GM23338 (cell line): ENCODE data around the gene RGS17. TPM values are rescaled to one million over a fixed set of nuclear protein-coding genes. Genes with fewer than 3 reads are reported as not detected.

Source experiments
- ATAC-seq: fragments of 200-7000 bp; cut with Tn5 transposase; 3 replicates; pipeline ENCODE4 v1.9.1; 2020
- DNase-seq: peaks from one replicate; pipeline ENCODE4 v3.0.0-alpha.2; 2015; ENCODE audit warnings: low spot score
- H2AFZ ChIP-seq: fragments of 200-600 bp; sonication (generic); 2 replicates; pipeline ENCODE4 v1.8.0; 2016; ENCODE audit warnings: antibody characterized with exemption, mild to moderate bottlenecking, moderate library complexity
- H3F3A ChIP-seq: fragments of 200-600 bp; sonication (generic); replicated peaks from 2 replicates; pipeline ENCODE4 v1.8.0; 2017; ENCODE audit warnings: antibody characterized with exemption, mixed run types, low read depth
- H3K27ac ChIP-seq: fragments of 200-600 bp; sonication (generic); 2 replicates; pipeline ENCODE4 v1.6.1; 2016; ENCODE audit warnings: low read depth
- H3K27me3 ChIP-seq: fragments of 200-600 bp; sonication (generic); 2 replicates; pipeline ENCODE4 v1.8.0; 2016; ENCODE audit warnings: mild to moderate bottlenecking, mixed run types, moderate library complexity; ENCODE audit not compliant: insufficient read depth
- H3K36me3 ChIP-seq: fragments of 200-600 bp; sonication (generic); 2 replicates; pipeline ENCODE4 v1.8.0; 2016; ENCODE audit warnings: mild to moderate bottlenecking; ENCODE audit not compliant: insufficient read depth
- H3K4me1 ChIP-seq: fragments of 200-600 bp; sonication (generic); 2 replicates; pipeline ENCODE4 v1.8.0; 2016; ENCODE audit warnings: mild to moderate bottlenecking, moderate library complexity; ENCODE audit not compliant: insufficient read depth
- H3K4me2 ChIP-seq: fragments of 200-600 bp; sonication (generic); 2 replicates; pipeline ENCODE4 v1.7.1; 2017; ENCODE audit warnings: mixed run types
- H3K4me3 ChIP-seq: fragments of 200-600 bp; sonication (generic); 2 replicates; pipeline ENCODE4 v1.6.1; 2016; ENCODE audit warnings: mixed run types
- H3K79me2 ChIP-seq: fragments of 200-600 bp; sonication (generic); replicated peaks from 2 replicates; pipeline ENCODE4 v1.8.0; 2017; ENCODE audit warnings: mild to moderate bottlenecking; ENCODE audit not compliant: insufficient read depth
- H3K9me2 ChIP-seq: fragments of 200-600 bp; sonication (generic); 2 replicates; pipeline ENCODE4 v1.8.0; 2017; ENCODE audit not compliant: insufficient read depth
- H4K20me1 ChIP-seq: fragments of 200-600 bp; sonication (generic); replicated peaks from 2 replicates; pipeline ENCODE4 v1.8.0; 2017; ENCODE audit warnings: mild to moderate bottlenecking; ENCODE audit not compliant: insufficient read depth
- H3K27ac Mint-ChIP-seq: 2 replicates; pipeline ENCODE4 v1.8.0; 2020; ENCODE audit warnings: inconsistent platforms, mild to moderate bottlenecking, moderate library complexity, mixed read lengths
- H3K27me3 Mint-ChIP-seq: 3 replicates; pipeline ENCODE4 v1.8.0; 2022; ENCODE audit warnings: low read depth, mild to moderate bottlenecking, moderate library complexity, mixed read lengths, inconsistent platforms; ENCODE audit not compliant: insufficient read depth, poor library complexity
- H3K36me3 Mint-ChIP-seq: 3 replicates; pipeline ENCODE4 v1.8.0; 2021; ENCODE audit warnings: low read depth, mild to moderate bottlenecking, inconsistent platforms, moderate library complexity, mixed read lengths
- H3K4me1 Mint-ChIP-seq: 3 replicates; pipeline ENCODE4 v1.8.0; 2020; ENCODE audit warnings: mild to moderate bottlenecking, inconsistent platforms, mixed read lengths
- H3K4me3 Mint-ChIP-seq: 3 replicates; pipeline ENCODE4 v1.8.0; 2021; ENCODE audit warnings: moderate library complexity, mild to moderate bottlenecking, inconsistent platforms, mixed read lengths
- H3K9me3 Mint-ChIP-seq: 3 replicates; pipeline ENCODE4 v1.8.0; 2020; ENCODE audit warnings: moderate library complexity, mild to moderate bottlenecking, inconsistent platforms, mixed read lengths
- CREB1 ChIP-seq: fragments of 250-450 bp; sonication (Bioruptor Pico); IDR thresholded peaks from 2 replicates; pipeline ENCODE4 v1.5.0; 2020; ENCODE audit warnings: low read depth, mild to moderate bottlenecking, moderate library complexity
- CTCF ChIP-seq, 2 experiments: fragments of 200-600 bp in 1 of 2; sonication (generic) in 1 of 2; conservative IDR thresholded peaks; 2 replicates each; pipeline versions ENCODE4 v1.5.1 to v1.6.1; 2016 to 2017; ENCODE audit warnings: antibody characterized with exemption in 2 of 2, low read depth in 2 of 2, mild to moderate bottlenecking in 2 of 2, moderate library complexity in 1 of 2
- ETS1 ChIP-seq: IDR thresholded peaks from 2 replicates; pipeline ENCODE4 v1.6.1; 2016; ENCODE audit warnings: antibody characterized with exemption
- EZH2 ChIP-seq: fragments of 200-600 bp; sonication (generic); IDR thresholded peaks from one replicate; pipeline ENCODE4 v1.8.0; 2017; ENCODE audit warnings: antibody characterized with exemption, mild to moderate bottlenecking, low read depth; ENCODE audit not compliant: unreplicated experiment
- EZH2phosphoT487 ChIP-seq: fragments of 200-600 bp; sonication (generic); IDR thresholded peaks from one replicate; pipeline ENCODE4 v1.8.1; 2018; ENCODE audit warnings: antibody characterized with exemption; ENCODE audit not compliant: unreplicated experiment
- JUNB ChIP-seq: IDR thresholded peaks from one replicate; pipeline ENCODE4 v1.6.1; 2016; ENCODE audit warnings: antibody characterized with exemption; ENCODE audit not compliant: unreplicated experiment
- NANOG ChIP-seq: IDR thresholded peaks from 2 replicates; pipeline ENCODE4 v1.6.1; 2016; ENCODE audit warnings: antibody characterized with exemption, borderline replicate concordance
- POLR2AphosphoS5 ChIP-seq: IDR thresholded peaks from 2 replicates; pipeline ENCODE4 v1.6.1; 2016; ENCODE audit warnings: antibody characterized with exemption, low read depth
- REST ChIP-seq: IDR thresholded peaks from one replicate; pipeline ENCODE4 v1.6.1; 2018; ENCODE audit warnings: antibody characterized with exemption; ENCODE audit not compliant: unreplicated experiment
- ZNF114 ChIP-seq: fragments of 250-450 bp; sonication (Bioruptor Pico); IDR thresholded peaks from 2 replicates; pipeline ENCODE4 v1.5.0; 2020; ENCODE audit warnings: mild to moderate bottlenecking, moderate library complexity
- ZNF331 ChIP-seq: fragments of 250-450 bp; sonication (Bioruptor Pico); IDR thresholded peaks from 2 replicates; pipeline ENCODE4 v1.5.0; 2020; ENCODE audit warnings: low read depth, mild to moderate bottlenecking, moderate library complexity
- ZNF462 ChIP-seq: fragments of 250-450 bp; sonication (Bioruptor Pico); IDR thresholded peaks from 2 replicates; pipeline ENCODE4 v1.5.0; 2020; ENCODE audit warnings: mild to moderate bottlenecking, moderate library complexity
- polyA plus RNA-seq: library from polyadenylated mRNA; unstranded; fragments of >200 nt; fragmentation: Nextera tagmentation; extraction: Ambion mirVana; gene quantifications from 2 replicates; pipeline ENCODE4 v1.2.1, GENCODE V29; 2016
- total RNA-seq: library from RNA; depleted of rRNA; stranded (reverse); fragments of >200 nt; shearing (Covaris generic); gene quantifications from 2 replicates; pipeline ENCODE4 v1.2.3, GENCODE V29; 2014

RGS17 gene
- total and polyA plus RNA-seq, 2 experiments from 2014 or later = 12.1 to 12.3 TPM

GRCh38 chr6:153063936-153064335, 67.1 kb downstream of the RGS17 start:
- no peak overlapping the region for H3K4me3 ChIP-seq
- H3K36me3 ChIP-seq = no peaks in the 10 kb centered on the region
- no peaks in the 10 kb centered on the region for H3F3A ChIP-seq
- no peaks in the 10 kb centered on the region for H4K20me1 ChIP-seq
- Mint-ChIP-seq H3K27ac (no peak overlapping the region), H3K4me1 (peaks cover 15% of the 10 kb centered on the region), H3K36me3 (peaks cover 13% of the 10 kb centered on the region), H3K27me3 (no peaks in the 10 kb centered on the region), H3K4me3 (no peak overlapping the region), H3K9me3 (peaks cover 16% of the 10 kb centered on the region)
- no peak overlapping the region for H2AFZ ChIP-seq
- H3K9me2 ChIP-seq = no peaks in the 10 kb centered on the region
- H3K79me2 ChIP-seq = peaks cover 25% of the 10 kb centered on the region
- H3K27ac ChIP-seq = no peak overlapping the region
- no peak overlapping the region for H3K4me2 ChIP-seq
- no peak for TF ChIP-seq NANOG
- no peak for TF ChIP-seq POLR2AphosphoS5
- TF ChIP-seq EZH2phosphoT487 = no peak
- no peak for TF ChIP-seq EZH2
- no peak for TF ChIP-seq JUNB
- no peak for TF ChIP-seq ZNF331 (CRISPR knock-in tag)
- no peak for TF ChIP-seq ETS1
- TF ChIP-seq ZNF462 (CRISPR knock-in tag) = no peak
- TF ChIP-seq ZNF114 (CRISPR knock-in tag) = no peak
- no peak for TF ChIP-seq CREB1 (CRISPR knock-in tag)
- TF ChIP-seq REST = no peak
- no peak for TF ChIP-seq CTCF (conservative IDR thresholded peaks at IDR 0.05; ENCODE audit: low read depth in 2 of 2)
- DNase-seq (no peak), ATAC-seq (no peak)
- no peaks in the 10 kb centered on the region for H3K27me3 ChIP-seq
- peaks cover 16% of the 10 kb centered on the region for H3K4me1 ChIP-seq
